IMR-90 (cell line): ENCODE measurements around the gene TOR2A. TPM values are rescaled to one million over a fixed set of nuclear protein-coding genes. Genes with fewer than 3 reads are reported as not detected.

Source experiments
- ATAC-seq: fragments of 200-7000 bp; cut with Tn5 transposase; 2 replicates; pipeline ENCODE4 v1.9.1; 2020; ENCODE audit warnings: low read depth, mild to moderate bottlenecking, moderate library complexity
- BruUV-seq: library from RNA; stranded (reverse); fragments of 400-500 nt; replicated peaks from 2 replicates; lab custom pipeline; 2021; lab: Mats Ljungman, UMichigan
- CTCF ChIA-PET: fragments of 300-600 bp; formaldehyde crosslinking; extraction: SDS; loops from one replicate; lab custom pipeline; 2021; ENCODE audit warnings: antibody characterized with exemption; lab: Yijun Ruan, JAX
- POLR2A ChIA-PET: fragments of 300-600 bp; sonication (Branson Sonifier 250); formaldehyde crosslinking; loops from one replicate; lab custom pipeline; 2022; ENCODE audit warnings: antibody characterized with exemption; ENCODE audit not compliant: unreplicated experiment; lab: Charles Lee
- DNase-seq: peaks from one replicate; pipeline ENCODE4 v3.0.0; 2013
- H2AFZ ChIP-seq: replicated peaks from 2 replicates; pipeline ENCODE3; 2013; ENCODE audit warnings: low read length, mild to moderate bottlenecking; ENCODE audit not compliant: poor library complexity
- H2AK5ac ChIP-seq: 2 replicates; pipeline ENCODE4 v1.6.1; 2013; ENCODE audit warnings: low read depth, low read length, inconsistent platforms
- H2AK9ac ChIP-seq: replicated peaks from 2 replicates; pipeline ENCODE3; 2013; ENCODE audit warnings: mild to moderate bottlenecking, low read depth, low read length, moderate library complexity; ENCODE audit not compliant: poor library complexity
- H2BK120ac ChIP-seq: 2 replicates; pipeline ENCODE4 v1.6.1; 2013; ENCODE audit warnings: low read depth, low read length, inconsistent platforms
- H2BK15ac ChIP-seq: 3 replicates; pipeline ENCODE4 v1.6.1; 2013; ENCODE audit warnings: low read depth, low read length, inconsistent platforms
- H2BK20ac ChIP-seq: 2 replicates; pipeline ENCODE4 v1.6.1; 2013; ENCODE audit warnings: low read depth, mild to moderate bottlenecking, inconsistent platforms, low read length, moderate library complexity
- H2BK5ac ChIP-seq: 2 replicates; pipeline ENCODE4 v1.6.1; 2013; ENCODE audit warnings: mild to moderate bottlenecking, low read depth, low read length, inconsistent platforms; ENCODE audit not compliant: poor library complexity, severe bottlenecking
- H3K14ac ChIP-seq: replicated peaks from 2 replicates; pipeline ENCODE4 v1.6.1; 2013; ENCODE audit warnings: low read depth, low read length, inconsistent platforms
- H3K18ac ChIP-seq: 2 replicates; pipeline ENCODE4 v1.6.1; 2013; ENCODE audit warnings: low read depth, low read length, control low read depth
- H3K23ac ChIP-seq: 2 replicates; pipeline ENCODE4 v1.6.1; 2013; ENCODE audit warnings: low read depth, low read length, inconsistent platforms
- H3K27ac ChIP-seq: 2 replicates; pipeline ENCODE4 v1.5.1; 2013; ENCODE audit warnings: mild to moderate bottlenecking, control low read depth, low read length; ENCODE audit not compliant: insufficient read depth
- H3K27me3 ChIP-seq: 2 replicates; pipeline ENCODE4 v1.6.1; 2013; ENCODE audit warnings: low read length; ENCODE audit not compliant: control insufficient read depth, insufficient read depth
- H3K36me3 ChIP-seq: 2 replicates; pipeline ENCODE4 v1.6.1; 2013; ENCODE audit warnings: low read length, mixed read lengths; ENCODE audit not compliant: control insufficient read depth, insufficient read depth
- H3K4ac ChIP-seq: 2 replicates; pipeline ENCODE4 v1.6.1; 2013; ENCODE audit warnings: low read depth, low read length, inconsistent platforms
- H3K4me1 ChIP-seq: 2 replicates; pipeline ENCODE4 v1.6.1; 2013; ENCODE audit warnings: low read length, mixed read lengths; ENCODE audit not compliant: control insufficient read depth, insufficient read depth
- H3K4me2 ChIP-seq: 2 replicates; pipeline ENCODE4 v1.6.1; 2013; ENCODE audit warnings: low read depth, mild to moderate bottlenecking, control low read depth, low read length, moderate library complexity
- H3K4me3 ChIP-seq: 2 replicates; pipeline ENCODE4 v1.5.1; 2013; ENCODE audit warnings: low read depth, mild to moderate bottlenecking, control low read depth, low read length, moderate library complexity; ENCODE audit not compliant: insufficient read depth
- H3K56ac ChIP-seq: 2 replicates; pipeline ENCODE4 v1.6.1; 2013; ENCODE audit warnings: low read length, inconsistent platforms; ENCODE audit not compliant: insufficient read depth; ENCODE audit errors: extremely low read depth
- H3K79me1 ChIP-seq, 2 experiments: 2 replicates each; pipeline ENCODE4 v1.6.1; 2013; ENCODE audit warnings: low read length in 2 of 2, inconsistent platforms in 1 of 2, low read depth in 1 of 2
- H3K9ac ChIP-seq: 2 replicates; pipeline ENCODE4 v1.6.1; 2013; ENCODE audit warnings: low read depth, low read length, control low read depth
- H3K9me1 ChIP-seq: 2 replicates; pipeline ENCODE4 v1.6.1; 2013; ENCODE audit warnings: low read length, inconsistent platforms; ENCODE audit not compliant: insufficient read depth
- H3K9me3 ChIP-seq: 2 replicates; pipeline ENCODE4 v1.6.1; 2013; ENCODE audit warnings: low read length; ENCODE audit not compliant: control insufficient read depth, insufficient read depth
- H4K20me1 ChIP-seq: 2 replicates; pipeline ENCODE4 v1.6.1; 2013; ENCODE audit warnings: low read length, inconsistent platforms; ENCODE audit not compliant: insufficient read depth
- H4K5ac ChIP-seq: 2 replicates; pipeline ENCODE4 v1.6.1; 2013; ENCODE audit warnings: mild to moderate bottlenecking, low read depth, low read length, control low read depth
- H4K8ac ChIP-seq, 2 experiments: 2 replicates each; pipeline ENCODE4 v1.6.1; 2013; ENCODE audit warnings: low read depth in 2 of 2, low read length in 2 of 2, control low read depth in 1 of 2, inconsistent platforms in 1 of 2
- H4K91ac ChIP-seq: 2 replicates; pipeline ENCODE4 v1.6.1; 2013; ENCODE audit warnings: low read depth, low read length, inconsistent platforms; ENCODE audit not compliant: insufficient read depth
- CHD1 ChIP-seq: IDR thresholded peaks from 2 replicates; pipeline ENCODE4 v1.6.1; 2012; ENCODE audit warnings: low read depth, low read length, improper control_type of control experiment
- FOS ChIP-seq: fragments of 150-350 bp; IDR thresholded peaks from 2 replicates; pipeline ENCODE4 v1.6.1; 2016; ENCODE audit warnings: low read depth, low read length
- NFE2L2 ChIP-seq: fragments of 150-350 bp; IDR thresholded peaks from 2 replicates; pipeline ENCODE4 v1.6.1; 2016; ENCODE audit warnings: low read depth, mild to moderate bottlenecking, low read length
- RCOR1 ChIP-seq: IDR thresholded peaks from 2 replicates; pipeline ENCODE4 v1.6.1; 2012; ENCODE audit warnings: mild to moderate bottlenecking, low read length, improper control_type of control experiment; ENCODE audit not compliant: insufficient replicate concordance
- SMC3 ChIP-seq: fragments of 150-350 bp; IDR thresholded peaks from 2 replicates; pipeline ENCODE4 v1.6.1; 2016; ENCODE audit warnings: low read depth, mild to moderate bottlenecking, antibody characterized with exemption, low read length, moderate library complexity
- WGBS, 2 experiments: methylation state at CpG; one replicate each; pipeline versions ENCODE4 v1.1.5 to v1.1.7; 2013; ENCODE audit warnings: missing lambda C conversion rate in 2 of 2; ENCODE audit not compliant: insufficient read length in 1 of 2; ENCODE audit errors: extremely low coverage in 2 of 2; 5-methylcytosine and 5-hydroxymethylcytosine counted together
- dilution Hi-C: fragments of 300-500 bp; cut with HindIII; formaldehyde crosslinking; loops from one replicate; pipeline ENCODE4 v1.14.3; 2018; ENCODE audit warnings: low sequenced_read_pairs; ENCODE audit not compliant: unreplicated experiment
- in situ Hi-C: fragments of 300-500 bp; cut with MboI; formaldehyde crosslinking; loops from 3 replicates; pipeline ENCODE4 v1.14.3; 2019; ENCODE audit warnings: low sequenced_read_pairs, inconsistent platforms, mixed read lengths
- intact Hi-C: fragments of 100-400 bp; cut with micrococcal nuclease; formaldehyde crosslinking; loops from 2 replicates; pipeline ENCODE4 v1.10.0; 2022
- polyA plus RNA-seq, 3 experiments: library from polyadenylated mRNA; depleted of rRNA; stranded (reverse); fragments of >200 nt; gene quantifications; 2 replicates each; pipeline ENCODE4 v1.2.3, GENCODE V29; 2012; ENCODE audit warnings: low replicate concordance in 1 of 3
- total RNA-seq: library from RNA; depleted of rRNA; stranded (reverse); fragments of >200 nt; gene quantifications from 2 replicates; pipeline ENCODE4 v1.2.3, GENCODE V29; 2012
- TF ChIP-seq, protein P1 (sequence below): conservative IDR thresholded peaks from 2 replicates; pipeline ENCODE4 v1.5.1; 2012; ENCODE audit warnings: mild to moderate bottlenecking, low read depth, low read length, improper control_type of control experiment

The TOR2A gene
- total and polyA plus RNA-seq, 2 of the 4 experiments (the other 2 are of a cell fraction), result 0.90 to 12.5 TPM

DNA sequence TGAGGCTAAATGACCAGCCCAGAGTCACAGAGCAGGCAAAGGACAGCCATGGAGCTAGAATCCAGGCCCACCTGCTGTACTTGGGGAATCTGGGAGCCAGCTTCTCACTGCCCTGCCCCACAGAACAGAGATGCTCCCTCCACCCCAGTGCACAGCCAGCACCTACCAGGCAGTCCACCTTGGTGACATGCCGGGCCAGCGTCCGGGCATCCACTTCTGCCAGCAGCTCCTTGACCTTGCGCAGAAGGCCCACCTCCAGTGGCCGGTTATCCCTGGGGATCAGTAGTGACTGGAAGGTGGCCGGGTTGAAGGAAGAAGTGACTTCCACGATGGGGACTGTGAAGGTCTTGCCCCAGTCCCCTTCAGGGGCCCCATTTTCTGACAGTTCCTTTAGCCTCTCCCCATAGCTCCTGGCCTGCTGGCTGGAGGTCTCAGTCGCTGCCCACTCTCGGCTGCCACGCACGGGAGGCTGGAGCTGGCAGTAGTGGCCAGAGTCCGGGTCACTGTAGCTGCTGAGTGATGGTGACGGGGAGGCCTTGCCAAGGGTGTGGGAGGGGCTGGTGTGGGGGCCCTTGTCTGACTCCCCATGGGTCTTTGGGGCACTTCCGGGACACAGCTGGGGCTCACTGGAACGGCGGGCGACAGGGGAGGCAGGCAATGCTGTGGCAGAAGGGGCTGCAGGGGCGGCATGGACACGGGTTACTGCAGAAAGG, 9.5 kb upstream of the TOR2A start:
- Histone ChIP-seq H2AK9ac (no peak overlapping the region), H3K4me1 (no peaks in the 10 kb centered on the region), H3K27me3 (peaks cover 36% of the 10 kb centered on the region), H3K36me3 (no peaks in the 10 kb centered on the region), H2BK20ac (no peak overlapping the region), H3K4ac (no peak overlapping the region), H2BK15ac (no peak overlapping the region), H3K27ac (no peak overlapping the region), H4K8ac (no peak overlapping the region), H3K4me3 (no peak overlapping the region), H3K9me3 (no peaks in the 10 kb centered on the region), H3K79me1 (no peaks in the 10 kb centered on the region), H3K9ac (no peak overlapping the region), H4K5ac (no peak overlapping the region), H3K23ac (no peak overlapping the region), H3K14ac (no peak overlapping the region), H4K20me1 (peaks cover 7% of the 10 kb centered on the region; the same call in 1 of the 2 replicates), H3K4me2 (no peak overlapping the region), H3K56ac (no peak overlapping the region), H2AFZ (no peak overlapping the region), H3K18ac (no peak overlapping the region), H2BK120ac (no peak overlapping the region), H3K9me1 (0 out of 2 replicates have a peak, but pooled peaks cover 5% of the 10 kb centered on the region), H2AK5ac (no peak overlapping the region), H2BK5ac (no peak overlapping the region), H4K91ac (no peak overlapping the region)
- in situ Hi-C loops (no loop called here), intact Hi-C loops (loop anchor here (5.0 kb wide), 1 partner anchor 373 kb away; no protein-coding TSS in a partner anchor), dilution Hi-C loops (no loop called here)
- BruUV-seq, result no TSS peak
- TF ChIP-seq RCOR1, result no peak
- TF ChIP-seq CHD1, result no peak
- TF ChIP-seq SMC3, result no peak
- TF ChIP-seq FOS, result no peak
- no peak for TF ChIP-seq NFE2L2
- TF ChIP-seq, protein P1, sequence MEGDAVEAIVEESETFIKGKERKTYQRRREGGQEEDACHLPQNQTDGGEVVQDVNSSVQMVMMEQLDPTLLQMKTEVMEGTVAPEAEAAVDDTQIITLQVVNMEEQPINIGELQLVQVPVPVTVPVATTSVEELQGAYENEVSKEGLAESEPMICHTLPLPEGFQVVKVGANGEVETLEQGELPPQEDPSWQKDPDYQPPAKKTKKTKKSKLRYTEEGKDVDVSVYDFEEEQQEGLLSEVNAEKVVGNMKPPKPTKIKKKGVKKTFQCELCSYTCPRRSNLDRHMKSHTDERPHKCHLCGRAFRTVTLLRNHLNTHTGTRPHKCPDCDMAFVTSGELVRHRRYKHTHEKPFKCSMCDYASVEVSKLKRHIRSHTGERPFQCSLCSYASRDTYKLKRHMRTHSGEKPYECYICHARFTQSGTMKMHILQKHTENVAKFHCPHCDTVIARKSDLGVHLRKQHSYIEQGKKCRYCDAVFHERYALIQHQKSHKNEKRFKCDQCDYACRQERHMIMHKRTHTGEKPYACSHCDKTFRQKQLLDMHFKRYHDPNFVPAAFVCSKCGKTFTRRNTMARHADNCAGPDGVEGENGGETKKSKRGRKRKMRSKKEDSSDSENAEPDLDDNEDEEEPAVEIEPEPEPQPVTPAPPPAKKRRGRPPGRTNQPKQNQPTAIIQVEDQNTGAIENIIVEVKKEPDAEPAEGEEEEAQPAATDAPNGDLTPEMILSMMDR, result no peak
- no peak for DNase-seq
- no peak for ATAC-seq
- POLR2A ChIA-PET, result no interaction called here
- 88% methylated on average over 8 of the region's 19 CpGs; no CpG with 5 or more reads in 1 of the 2 experiments for WGBS, 2 experiments
- CTCF ChIA-PET, result interaction anchor here (0.6 kb wide), 1 partner anchor 12 kb away, joined by 3 read pairs; no protein-coding TSS in a partner anchor
